ENCODE results near the gene SLC10A1.
"Not testable (repeated sequence)": the region's sequence is repeated elsewhere in the genome, so short reads cannot be mapped to it uniquely, and the experiment has no call there.

The SLC10A1 gene

GRCh38 chr14:69750495-69750894 is 46.5 kb downstream of the SLC10A1 start:
- DNase-seq (ENCODE audit: low read depth, low spot score): no peak
- POLR2A ChIA-PET: no interaction called here
- TF ChIP-seq, protein P1, sequence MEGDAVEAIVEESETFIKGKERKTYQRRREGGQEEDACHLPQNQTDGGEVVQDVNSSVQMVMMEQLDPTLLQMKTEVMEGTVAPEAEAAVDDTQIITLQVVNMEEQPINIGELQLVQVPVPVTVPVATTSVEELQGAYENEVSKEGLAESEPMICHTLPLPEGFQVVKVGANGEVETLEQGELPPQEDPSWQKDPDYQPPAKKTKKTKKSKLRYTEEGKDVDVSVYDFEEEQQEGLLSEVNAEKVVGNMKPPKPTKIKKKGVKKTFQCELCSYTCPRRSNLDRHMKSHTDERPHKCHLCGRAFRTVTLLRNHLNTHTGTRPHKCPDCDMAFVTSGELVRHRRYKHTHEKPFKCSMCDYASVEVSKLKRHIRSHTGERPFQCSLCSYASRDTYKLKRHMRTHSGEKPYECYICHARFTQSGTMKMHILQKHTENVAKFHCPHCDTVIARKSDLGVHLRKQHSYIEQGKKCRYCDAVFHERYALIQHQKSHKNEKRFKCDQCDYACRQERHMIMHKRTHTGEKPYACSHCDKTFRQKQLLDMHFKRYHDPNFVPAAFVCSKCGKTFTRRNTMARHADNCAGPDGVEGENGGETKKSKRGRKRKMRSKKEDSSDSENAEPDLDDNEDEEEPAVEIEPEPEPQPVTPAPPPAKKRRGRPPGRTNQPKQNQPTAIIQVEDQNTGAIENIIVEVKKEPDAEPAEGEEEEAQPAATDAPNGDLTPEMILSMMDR (IDR thresholded peaks at IDR 0.05; ENCODE audit: insufficient read depth, low read length, missing control alignments): no peak
- CTCF ChIA-PET: interaction anchor here (0.9 to 2.7 kb wide), 3 partner anchors 20 to 166 kb away, joined by 3 to 9 read pairs (median 8); no protein-coding TSS in a partner anchor
- no peak overlapping the region for H3K4me3 ChIP-seq (ENCODE audit: low read depth, low read length)

DNA sequence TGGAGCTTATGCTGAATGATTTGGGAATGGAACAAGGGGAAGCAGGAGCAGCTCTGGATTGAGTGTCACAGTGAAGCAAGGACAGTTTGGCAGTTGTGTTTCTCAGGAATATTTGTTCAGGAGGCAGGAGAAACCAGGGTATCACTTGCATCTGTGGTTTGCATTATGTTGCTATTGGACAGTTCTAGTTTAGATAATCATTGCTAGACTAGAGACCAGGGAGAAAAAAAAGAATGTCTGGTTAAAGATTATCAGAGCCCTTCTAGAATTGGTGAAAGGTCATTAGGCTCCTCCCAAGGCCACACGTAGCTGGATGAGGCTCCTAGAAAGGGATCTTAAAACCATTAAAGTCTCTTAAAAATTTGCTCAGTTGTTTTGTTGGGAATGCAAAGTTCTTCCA is 47.1 kb downstream of the SLC10A1 start:
- ChIA-PET CTCF (interaction anchor here (2.4 to 2.7 kb wide), 2 partner anchors 23 to 165 kb away, joined by 8 to 9 read pairs; no protein-coding TSS in a partner anchor), POLR2A (no interaction called here)
- DNase-seq (ENCODE audit: low read depth, low spot score): no peak
- no peak overlapping the region for H3K4me3 ChIP-seq (ENCODE audit: low read depth, low read length)
- TF ChIP-seq, protein P1 (IDR thresholded peaks at IDR 0.05; ENCODE audit: insufficient read depth, low read length, missing control alignments): no peak

GRCh38 chr14:69741055-69741454 is 56.0 kb downstream of the SLC10A1 start:
- POLR2A ChIA-PET: no interaction called here
- no peak overlapping the region for H3K4me3 ChIP-seq (ENCODE audit: low read depth, low read length)
- CTCF ChIA-PET: interaction anchor here (1.2 kb wide), 1 partner anchor 206 kb away, joined by 3 read pairs; no protein-coding TSS in a partner anchor
- TF ChIP-seq, protein P1 (IDR thresholded peaks at IDR 0.05; ENCODE audit: insufficient read depth, low read length, missing control alignments): no peak
- DNase-seq (ENCODE audit: low read depth, low spot score): no peak

GRCh38 chr14:69736405-69736804 is 60.6 kb downstream of the SLC10A1 start:
- DNase-seq (ENCODE audit: low read depth, low spot score); H3K4me3 ChIP-seq (ENCODE audit: low read depth, low read length); POLR2A ChIA-PET: not testable (repeated sequence)
- CTCF ChIA-PET: interaction anchor here (2.0 to 2.3 kb wide), 2 partner anchors 9 to 152 kb away, joined by 7 to 16 read pairs; no protein-coding TSS in a partner anchor

- POLR2A ChIA-PET; H3K4me3 ChIP-seq (ENCODE audit: low read depth, low read length); DNase-seq (ENCODE audit: low read depth, low spot score): not testable (repeated sequence)
- CTCF ChIA-PET: interaction anchor here (0.9 to 7.8 kb wide), 4 partner anchors 11 to 151 kb away, joined by 3 to 210 read pairs (median 4); no protein-coding TSS in a partner anchor
These were observed 65.0 kb downstream of the SLC10A1 start for GRCh38 chr14:69731919-69732598.

DNA sequence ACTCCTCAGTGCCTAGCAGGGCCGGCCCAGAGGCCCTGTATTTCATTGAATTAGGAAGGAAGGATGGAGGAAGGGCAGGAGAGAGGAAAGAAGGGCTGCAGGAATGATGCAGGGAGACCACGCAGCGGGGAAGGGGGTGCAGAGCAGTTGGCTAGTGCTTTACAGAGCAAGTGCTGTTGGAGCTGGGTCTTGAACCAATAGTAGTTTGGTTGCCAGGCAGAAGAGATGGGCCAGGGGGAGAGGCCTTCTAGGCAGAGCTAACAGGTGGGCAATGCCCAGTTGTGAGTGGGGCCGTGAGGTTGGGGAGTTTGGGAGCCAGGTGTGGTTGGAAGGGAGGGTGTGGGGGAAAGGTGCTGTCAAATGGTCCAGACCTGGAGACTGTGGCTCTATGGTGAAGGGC is 69.2 kb downstream of the SLC10A1 start:
- CTCF ChIA-PET: interaction anchor here (0.8 to 7.8 kb wide), 28 partner anchors 9 to 199 kb away, joined by 3 to 210 read pairs (median 6); partner anchors contain the start of gene CCDC177
- no peak overlapping the region for H3K4me3 ChIP-seq (ENCODE audit: low read depth, low read length)
- POLR2A ChIA-PET: no interaction called here
- TF ChIP-seq, protein P1 (IDR thresholded peaks at IDR 0.05; ENCODE audit: insufficient read depth, low read length, missing control alignments): no peak
- DNase-seq (ENCODE audit: low read depth, low spot score): no peak

- H3K4me3 ChIP-seq (ENCODE audit: low read depth, low read length): peak overlapping the region; percentile 51
- ChIA-PET CTCF (interaction anchor here (0.6 to 7.8 kb wide), 48 partner anchors 8 to 198 kb away, joined by 3 to 210 read pairs (median 5); partner anchors contain the start of genes CCDC177 and SUSD6), POLR2A (interaction anchor here (0.6 kb wide), 1 partner anchor 142 kb away, joined by 3 read pairs; no protein-coding TSS in a partner anchor)
These were observed 70.1 kb downstream of the SLC10A1 start for GRCh38 chr14:69726761-69727511.

More at GRCh38 chr14:69726761-69727511, 70.1 kb downstream of the SLC10A1 start:
- TF ChIP-seq, protein P1 (IDR thresholded peaks at IDR 0.05; ENCODE audit: insufficient read depth, low read length, missing control alignments): peak; percentile 98
- DNase-seq (ENCODE audit: low read depth, low spot score): no peak

Measured in AG04449 (cell line).